ENCODE data around the gene OR1E2.
"Not testable (repeated sequence)": the region's sequence is repeated elsewhere in the genome, so short reads cannot be mapped to it uniquely, and the experiment has no call there.

The OR1E2 gene

GRCh38 chr17:3397801-3398200 is 35.8 kb downstream of the OR1E2 start:
- not testable (repeated sequence) for DNase-seq (ENCODE audit: low read depth in 2 of 2)

GRCh38 chr17:3389791-3390190 is 43.9 kb downstream of the OR1E2 start:
- no peak for DNase-seq (ENCODE audit: low read depth in 2 of 2)

DNA sequence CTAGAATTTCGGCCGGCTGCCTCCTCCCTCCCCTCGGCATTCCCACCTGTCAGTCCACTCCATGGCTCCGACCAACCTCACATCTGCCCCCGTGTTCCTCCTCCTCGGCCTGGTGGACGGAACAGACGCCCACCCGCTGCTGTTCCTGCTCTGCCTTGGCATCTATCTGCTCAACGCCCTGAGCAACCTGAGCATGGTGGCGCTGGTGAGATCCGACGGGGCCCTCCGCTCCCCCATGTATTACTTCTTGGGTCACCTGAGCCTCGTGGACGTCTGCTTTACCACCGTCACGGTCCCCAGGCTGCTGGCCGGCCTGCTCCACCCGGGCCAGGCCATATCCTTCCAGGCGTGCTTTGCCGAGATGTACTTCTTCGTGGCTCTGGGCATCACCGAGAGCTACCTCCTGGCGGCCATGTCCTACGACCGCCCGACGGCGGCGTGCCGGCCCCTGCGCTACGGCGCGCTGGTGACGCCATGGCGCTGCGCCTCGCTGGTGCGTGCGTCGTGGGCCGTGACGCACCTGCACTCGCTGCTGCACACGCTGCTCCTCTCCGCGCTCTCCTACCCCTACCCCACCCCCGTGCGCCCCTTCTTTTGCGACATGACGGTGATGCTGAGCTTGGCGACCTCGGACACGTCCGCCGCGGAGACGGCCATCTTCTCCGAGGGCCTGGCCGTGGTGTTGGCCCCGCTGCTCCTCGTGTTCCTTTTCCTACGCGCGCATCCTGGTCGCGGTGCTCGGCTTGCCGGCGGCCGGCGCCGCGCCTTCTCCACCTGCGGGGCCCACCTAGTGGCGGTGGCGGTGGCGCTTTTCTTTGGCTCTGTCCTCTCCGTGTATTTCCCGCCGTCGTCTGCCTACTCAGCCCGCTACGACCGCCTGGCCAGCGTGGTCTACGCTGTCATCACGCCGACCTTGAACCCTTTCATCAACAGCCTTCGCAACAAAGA is 47.5 kb downstream of the OR1E2 start, which contains the start of gene OR3A2:
Gene OR3A2, minus strand, starts transcription at position 440 of the 948 bp plus-strand sequence.
- DNase-seq (ENCODE audit: low read depth in 2 of 2) = no peak

Data from stimulated activated CD8-positive, alpha-beta memory T cell treated with anti-CD3 and anti-CD28 coated beads, Interleukin-7, amount 100 ng/mL, for 4 hours (primary cell).